Activated CD4-positive, alpha-beta T cell treated with anti-CD3 and anti-CD28 coated beads for 24 hours (primary cell): ENCODE data around the gene TOMM7.
A peak's percentile ranks its signal among the peaks of the same experiment; 100 is the strongest.
"Not testable (repeated sequence)": the region's sequence is repeated elsewhere in the genome, so short reads cannot be mapped to it uniquely, and the experiment has no call there.

ENCODE experiments used
- DNase-seq, 2 donors: peaks; one replicate each; pipeline ENCODE4 v3.0.0-alpha.2; 2020; ENCODE audit warnings: low read depth in 2 of 2

The TOMM7 gene

DNA sequence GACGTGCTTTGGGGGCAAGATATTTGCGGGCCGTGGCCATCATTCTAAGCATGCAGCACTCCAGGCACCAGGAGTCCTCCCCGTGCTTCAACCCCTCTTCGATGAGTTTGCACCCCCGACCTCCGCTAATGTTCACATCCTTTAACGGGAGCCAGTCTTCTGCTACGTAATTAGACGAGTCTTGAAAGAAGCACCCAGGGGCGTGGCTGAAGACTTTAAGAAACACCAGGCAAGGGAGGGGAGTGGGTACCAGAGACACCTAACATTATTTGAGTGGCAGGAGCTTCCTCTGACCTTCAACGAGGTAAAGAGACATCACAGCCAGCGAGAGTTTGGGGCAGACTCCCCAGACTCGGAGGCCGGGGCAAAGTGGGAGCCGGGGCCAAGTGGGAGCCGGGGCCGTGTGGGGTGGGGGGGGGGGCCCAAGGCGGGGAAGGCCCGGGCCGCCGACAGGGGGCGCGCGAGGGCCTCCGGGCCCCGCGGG is 31.1 kb upstream of the TOMM7 start:
- DNase-seq, result peak; percentile 15 to 42

DNA sequence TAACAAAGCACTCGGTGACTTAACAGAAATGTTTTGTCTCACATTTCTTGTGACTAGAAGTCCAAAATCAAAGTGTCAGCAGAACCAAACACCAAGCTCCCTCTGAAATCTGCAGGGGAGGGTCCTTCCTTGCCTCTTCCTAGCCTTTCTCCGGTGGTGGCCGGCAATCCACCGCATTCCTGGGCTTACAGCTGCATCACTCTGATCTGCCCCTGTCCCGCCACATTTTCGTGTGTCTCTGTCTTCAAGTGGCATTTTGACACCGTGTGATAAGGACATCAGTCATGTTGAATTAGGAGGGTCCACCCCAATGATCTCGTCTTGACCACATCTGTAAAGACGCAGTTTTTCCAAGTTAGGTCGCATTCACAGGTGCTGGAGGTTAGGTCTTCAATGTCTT is 30.5 kb upstream of the TOMM7 start:
- no peak for DNase-seq

DNA sequence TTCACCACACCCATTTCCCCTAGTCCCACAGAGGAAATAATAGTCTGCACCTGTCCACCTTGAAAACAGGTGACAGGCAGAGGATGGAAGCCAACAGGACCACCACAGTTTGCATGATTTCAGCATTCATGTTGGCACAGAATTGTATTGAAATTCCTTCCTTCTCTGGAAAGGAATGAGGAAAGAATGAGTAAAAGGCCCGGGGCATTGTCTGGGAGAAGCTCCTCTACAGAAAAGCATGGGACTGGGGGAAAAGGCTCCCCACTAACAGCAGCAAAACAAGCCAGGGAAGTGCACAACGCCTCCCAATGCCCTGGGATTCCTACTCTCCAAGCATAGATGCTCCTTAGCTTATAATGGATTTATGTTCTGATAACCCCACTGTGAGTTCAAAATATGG is 28.5 kb upstream of the TOMM7 start:
- DNase-seq, result no peak

DNA sequence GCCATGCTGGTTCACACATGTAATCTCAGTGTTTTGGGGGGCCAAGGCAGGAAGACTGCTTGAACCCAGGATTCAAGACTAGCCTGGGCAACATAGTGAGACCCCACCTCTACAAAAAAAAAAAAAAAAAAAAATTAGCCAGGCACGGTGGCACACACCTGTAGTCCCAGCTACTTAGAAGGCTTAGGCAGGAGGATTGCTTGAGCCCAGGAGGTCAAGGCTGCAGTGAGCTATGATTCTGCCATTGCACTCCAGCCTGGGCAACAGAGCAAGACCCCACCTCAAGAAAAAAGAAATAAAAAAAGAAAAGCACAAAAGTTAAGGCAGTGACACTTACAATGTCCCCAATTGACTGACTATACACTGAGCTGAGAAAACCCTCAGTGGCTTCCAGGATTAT is 27.7 kb upstream of the TOMM7 start:
- DNase-seq, result not testable (repeated sequence)

DNA sequence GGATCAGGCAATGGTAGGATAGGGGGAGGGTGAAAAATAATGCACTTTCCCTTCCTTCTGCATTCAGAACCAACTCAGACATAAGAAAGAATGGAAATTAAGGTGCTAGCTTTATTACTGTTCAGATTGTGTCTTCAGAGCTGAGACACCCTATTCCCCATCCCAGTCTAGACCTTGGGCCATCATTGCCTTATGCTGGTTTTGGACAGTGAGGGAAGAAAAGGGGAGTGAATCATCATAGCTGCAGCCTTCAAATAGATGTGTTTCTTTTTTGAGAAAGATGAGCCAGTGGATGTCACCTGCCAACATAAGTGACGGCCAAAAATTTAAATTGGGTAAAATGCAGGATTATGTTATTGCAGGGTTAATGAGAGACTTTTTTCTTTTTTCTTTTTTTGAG is 27.0 kb upstream of the TOMM7 start:
- no peak for DNase-seq

DNA sequence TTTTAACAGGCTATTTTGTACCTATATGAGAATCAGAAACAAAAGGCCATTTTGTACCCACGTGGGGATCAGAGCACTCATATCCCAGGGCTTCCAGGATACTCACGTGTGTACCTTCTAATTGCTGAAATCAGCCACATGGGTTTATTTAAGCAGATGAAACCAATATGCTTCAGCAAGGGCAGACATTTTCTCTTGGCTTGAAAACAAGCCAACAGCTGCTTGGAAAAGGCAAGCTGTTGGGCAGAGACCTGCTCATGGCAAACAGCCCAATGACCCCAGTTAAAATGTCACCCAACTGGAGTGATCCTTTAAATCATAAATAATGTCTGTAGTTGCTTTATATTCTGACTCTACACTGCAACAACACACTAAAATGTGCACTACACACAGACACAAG is 26.5 kb upstream of the TOMM7 start:
- DNase-seq, result no peak

DNA sequence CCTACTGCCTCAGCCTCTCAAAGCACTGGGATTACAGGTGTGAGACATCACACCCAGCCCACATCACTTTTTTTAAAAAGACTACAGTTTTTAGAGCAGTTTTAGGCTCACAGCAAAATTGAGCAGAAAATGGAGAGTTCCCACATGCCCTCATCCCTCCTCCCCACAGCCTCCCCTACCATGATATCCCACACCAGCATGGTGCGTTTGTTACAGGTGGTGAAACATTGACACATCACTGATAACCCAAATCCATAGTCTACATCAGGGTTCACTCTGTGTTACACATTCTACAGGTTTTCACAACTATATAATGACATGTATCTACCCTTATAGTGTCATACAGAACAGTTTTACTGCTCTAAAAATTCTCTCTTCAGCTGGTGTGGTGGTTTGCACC is 24.3 kb upstream of the TOMM7 start:
- no peak for DNase-seq

DNA sequence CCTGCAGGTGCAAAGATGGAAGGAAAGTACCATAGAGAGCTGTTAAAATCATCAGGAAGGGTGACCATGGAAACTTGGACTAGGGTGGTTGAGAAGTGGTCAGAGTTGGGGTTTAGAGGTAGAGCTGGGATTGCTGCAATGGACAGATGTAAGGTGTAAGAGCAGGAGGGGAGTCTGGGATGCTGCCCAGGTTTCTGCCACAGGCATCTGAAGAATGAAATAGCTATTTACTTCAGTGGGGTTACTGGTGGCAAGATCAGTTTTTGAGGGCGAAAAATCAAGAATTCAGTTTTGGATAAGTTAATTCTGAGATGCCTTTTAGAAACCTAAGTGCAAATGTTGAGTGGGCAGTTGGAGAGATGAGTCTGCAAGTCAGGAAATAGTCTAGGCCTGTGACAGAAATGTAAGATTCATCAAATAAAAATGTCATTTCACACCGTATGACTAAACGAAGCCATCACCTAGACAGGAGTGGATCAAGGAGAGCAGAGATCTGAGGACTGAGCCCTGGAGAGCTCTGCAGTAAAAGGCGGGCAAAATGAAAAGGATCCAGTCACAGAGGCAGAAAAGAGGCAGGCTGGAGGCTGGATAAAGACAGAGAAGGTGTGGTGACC is 22.7 kb upstream of the TOMM7 start:
- no peak for DNase-seq

DNA sequence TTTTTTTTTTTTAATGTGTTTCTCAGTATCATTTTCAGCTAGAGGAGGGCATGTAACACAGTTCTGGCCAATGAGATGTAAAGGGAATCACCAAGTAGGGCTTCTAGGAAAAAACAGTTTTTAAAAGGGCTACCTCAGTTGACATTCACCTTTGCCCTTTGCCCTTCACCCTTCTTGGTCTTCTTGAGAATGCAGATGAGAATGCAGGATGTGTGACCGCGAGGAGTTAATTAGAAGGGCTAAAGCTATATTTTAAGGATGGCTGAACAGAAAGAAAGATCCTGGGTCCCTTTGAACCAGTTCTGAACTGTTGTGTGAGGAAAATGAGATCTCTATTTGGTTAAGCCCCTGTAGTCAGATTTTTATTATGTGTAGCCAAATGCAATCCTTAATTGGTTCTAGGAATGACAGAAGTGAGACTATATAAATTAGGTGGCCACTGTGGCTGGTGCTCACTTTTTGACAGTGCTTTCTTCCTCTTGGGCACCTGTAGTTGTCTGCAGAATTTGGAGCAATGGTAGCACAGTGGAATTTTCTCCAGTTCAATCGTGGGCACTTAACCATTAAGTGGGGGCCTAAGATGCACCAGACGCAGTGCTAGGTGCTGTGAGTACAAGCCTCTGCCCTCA is 21.1 kb upstream of the TOMM7 start:
- DNase-seq, result no peak

DNA sequence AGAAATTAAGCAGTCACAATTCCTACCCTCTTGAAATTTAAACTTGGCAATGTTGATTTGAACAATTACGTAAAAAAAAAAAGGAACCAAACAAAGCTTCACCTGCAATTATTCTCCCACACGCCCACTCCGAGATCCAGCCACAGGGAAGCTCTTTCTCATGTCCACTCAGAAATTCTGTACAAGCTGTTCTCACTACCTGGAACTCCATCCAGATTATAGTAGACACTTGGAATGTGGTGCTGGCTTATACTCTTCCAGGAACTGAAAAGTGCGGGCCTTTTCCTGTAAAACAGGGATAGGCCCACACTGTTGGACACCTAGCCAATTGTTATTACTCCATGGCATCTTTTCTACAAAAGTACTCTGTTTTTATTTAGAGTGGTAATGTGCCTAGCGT is 20.3 kb upstream of the TOMM7 start:
- DNase-seq, result no peak

DNA sequence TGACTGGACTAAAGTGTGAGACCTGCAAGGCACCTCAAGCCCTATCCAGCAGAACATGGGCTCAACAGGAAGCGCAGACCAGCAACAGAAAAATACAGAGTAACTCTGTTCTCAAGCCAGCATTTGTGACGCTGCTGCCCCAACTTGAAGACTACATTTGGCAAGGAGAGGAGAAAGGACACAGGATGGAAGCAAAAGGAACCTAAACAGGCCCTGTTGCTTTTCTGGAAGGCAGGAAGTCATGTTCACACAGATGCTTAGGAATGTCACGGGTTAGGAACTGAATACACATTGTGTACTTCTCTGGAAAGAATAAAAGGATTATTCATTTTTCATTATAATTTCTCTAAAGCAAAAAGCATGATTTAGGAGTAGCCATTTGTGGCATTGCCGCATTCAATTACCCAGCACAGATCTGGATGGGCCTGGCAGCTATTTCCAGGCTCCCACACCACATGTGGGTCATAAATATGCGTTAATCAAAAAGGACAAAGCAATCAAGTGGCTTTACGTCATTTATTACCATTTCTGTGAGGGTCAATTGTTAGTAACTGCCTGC is 19.8 kb upstream of the TOMM7 start:
- no peak for DNase-seq

DNA sequence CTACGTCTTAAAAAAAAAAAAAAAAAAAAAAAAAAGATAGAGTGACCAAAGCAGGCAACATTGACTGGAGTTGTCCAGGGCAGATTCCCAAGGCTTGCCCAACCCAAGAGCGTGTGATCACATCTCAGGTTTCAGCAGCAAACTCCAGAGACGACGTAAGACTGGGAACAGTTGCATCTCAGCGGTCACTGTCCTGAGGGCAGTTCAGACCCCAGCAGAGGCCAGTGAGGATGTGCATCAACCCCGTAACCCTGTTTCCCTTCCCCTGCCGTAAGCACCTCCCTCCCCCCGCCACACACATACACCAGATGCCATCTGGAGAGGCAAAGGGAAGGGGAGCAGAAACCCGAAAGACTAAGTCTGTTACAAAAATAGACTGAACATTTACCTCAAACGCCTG is 19.3 kb upstream of the TOMM7 start:
- no peak for DNase-seq

DNA sequence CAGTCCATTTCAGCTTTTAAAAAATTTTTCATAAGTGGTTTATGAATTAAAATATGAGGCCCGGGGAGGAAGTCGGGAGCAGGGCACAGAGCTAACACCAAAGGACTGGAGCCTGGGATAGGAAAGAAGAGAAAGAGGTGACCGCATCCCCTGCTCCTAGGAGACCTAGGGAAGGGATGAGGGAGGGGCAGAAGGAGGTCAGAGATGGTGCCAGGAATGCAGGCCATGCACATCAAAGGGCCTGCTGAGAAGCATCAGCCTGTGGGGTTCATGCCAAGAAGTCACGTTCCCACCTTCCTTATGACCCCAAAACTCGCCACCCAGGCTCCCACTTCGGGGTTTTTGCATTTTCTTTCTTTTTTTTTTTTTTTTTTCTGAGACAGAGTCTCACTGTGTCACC is 14.7 kb upstream of the TOMM7 start:
- DNase-seq, result no peak

DNA sequence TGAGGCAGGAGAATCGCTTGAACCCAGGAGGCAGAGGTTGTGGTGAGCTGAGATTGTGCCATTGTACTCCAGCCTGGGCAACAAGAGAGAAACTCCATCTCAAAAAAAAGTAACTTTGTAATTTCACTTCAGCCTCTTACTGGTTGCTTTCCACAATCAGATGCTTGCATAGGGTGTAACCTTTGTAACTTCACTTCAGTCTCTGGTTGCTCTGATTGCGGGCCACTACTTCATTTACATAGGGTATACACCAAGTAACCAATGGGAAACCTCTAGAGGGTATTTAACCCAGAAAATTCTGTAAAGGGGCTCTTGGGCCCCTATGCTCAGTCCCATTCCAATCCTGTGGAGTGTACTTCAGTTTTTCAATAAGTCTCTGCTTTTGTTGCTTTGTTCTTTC is 13.9 kb upstream of the TOMM7 start:
- not testable (repeated sequence) for DNase-seq

DNA sequence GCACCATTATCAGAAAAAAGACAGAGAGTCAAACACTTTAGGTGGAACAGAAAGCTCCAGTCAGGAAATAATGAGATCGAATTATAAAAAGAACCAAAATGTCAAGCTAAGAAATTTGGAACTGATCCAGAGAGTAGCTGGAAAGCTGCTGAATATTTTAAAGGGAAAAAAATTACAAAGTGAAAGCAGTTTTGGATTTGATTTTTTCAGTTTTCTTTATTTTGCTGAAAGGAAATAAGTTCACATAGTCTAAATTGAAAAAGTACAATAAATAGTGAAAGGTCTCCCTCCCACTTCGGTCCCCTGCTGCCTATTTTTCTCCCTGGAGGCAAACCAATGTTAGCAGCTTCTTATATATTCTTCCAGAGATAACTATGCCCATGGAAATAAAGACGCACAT is 11.3 kb upstream of the TOMM7 start:
- no peak for DNase-seq

DNA sequence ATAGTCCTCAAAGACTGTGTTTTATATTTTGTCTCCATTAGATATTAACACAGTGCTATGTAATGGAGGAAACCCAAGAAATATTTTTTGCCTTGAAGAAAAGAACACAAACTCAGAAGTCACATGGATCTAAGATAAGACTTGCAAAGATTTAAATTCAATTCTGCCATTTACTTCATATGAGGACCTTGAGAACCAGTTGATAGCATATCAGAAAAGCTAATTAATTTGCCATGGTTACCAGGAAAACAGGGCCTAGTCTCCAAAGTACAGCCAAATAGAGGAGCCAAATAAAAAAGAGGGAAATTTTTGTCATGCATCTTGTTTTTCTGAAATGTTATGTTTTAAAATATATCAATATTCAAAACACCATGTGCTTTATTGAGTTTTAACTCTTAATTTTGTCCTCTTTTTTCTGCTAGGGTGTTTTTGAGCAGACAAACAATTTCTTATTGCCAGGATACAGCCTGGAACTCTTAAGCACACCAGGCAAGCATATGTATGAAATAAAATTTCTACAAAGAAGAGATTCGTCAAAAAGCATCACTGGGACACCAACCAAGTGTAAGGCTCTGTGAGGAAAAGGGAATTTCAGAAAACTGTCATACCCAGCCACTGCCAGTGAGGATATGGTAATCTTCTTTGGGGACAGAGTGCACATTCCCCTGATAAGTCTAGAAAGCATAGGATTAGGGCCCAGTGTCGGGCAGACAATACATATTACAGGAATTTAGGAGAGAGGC is 10.6 kb upstream of the TOMM7 start:
- DNase-seq, result no peak

DNA sequence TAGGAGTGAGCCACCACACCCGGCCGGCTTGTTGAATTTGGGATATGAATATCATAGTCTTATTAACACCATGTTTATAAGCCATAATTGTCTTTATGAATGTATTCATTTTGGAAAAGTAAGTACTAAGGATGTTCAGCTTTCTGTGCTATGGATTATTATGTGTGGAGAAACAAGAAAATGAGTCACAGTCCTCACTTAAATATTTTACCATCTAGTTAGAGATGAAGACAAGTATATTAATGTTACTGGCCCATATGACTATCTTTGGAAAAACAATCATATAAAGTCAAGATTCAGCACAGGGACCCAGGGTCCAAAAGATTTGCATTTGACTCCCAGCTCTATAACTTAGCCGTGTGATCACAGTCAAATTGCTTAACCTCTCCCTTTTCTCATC is 9.8 kb upstream of the TOMM7 start:
- no peak for DNase-seq

DNA sequence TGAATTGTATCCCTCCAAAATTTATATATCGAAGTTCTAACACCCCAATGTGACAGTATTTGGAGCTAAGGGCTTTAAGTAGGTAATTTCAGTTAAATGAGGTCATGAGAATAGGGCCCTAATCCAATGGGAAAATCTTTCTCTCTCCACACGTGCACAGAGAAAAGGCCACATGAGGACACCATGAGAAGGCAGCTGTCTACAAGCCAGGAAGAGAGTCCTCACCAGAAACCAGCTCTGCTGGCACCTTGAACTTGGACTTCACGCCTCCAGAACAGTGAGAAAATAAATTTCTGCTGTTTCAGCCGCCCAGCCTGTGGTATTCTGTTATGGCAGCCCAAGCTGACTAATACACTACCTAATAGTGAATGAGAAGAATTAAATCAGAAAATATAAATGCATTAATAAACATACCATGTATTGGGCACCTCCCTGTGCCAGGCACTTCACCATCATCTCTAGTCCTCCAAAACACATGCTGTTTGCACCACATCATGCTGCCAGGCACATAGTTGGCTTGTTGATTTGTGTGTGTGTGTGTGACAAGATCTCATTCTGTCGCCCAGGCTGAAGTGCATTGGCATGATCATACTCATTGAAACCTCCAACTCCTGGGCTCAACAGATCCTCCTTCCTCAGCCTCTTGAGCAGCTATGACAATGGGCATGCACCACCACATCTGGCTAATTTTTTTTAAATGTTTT is 9.1 kb upstream of the TOMM7 start:
- no peak for DNase-seq

DNA sequence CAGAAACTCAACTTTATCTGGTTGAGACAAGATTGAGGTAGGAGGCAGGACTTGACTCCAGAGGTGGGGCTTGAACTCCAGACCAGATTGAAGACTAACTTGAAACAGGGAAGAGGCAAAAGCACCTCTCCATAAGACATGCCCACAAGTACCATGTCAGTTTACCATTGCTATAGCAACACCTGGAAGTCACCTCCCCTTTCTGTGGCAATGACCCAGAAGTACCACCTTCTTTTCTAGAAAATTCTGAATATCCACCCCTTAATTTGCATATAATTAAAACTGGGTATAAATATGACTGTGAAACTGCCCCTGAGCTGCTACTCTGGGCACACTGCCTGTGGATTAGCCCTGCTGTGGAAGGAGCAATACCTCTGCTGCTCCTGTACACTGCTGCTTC is 4.9 kb upstream of the TOMM7 start:
- no peak for DNase-seq

DNA sequence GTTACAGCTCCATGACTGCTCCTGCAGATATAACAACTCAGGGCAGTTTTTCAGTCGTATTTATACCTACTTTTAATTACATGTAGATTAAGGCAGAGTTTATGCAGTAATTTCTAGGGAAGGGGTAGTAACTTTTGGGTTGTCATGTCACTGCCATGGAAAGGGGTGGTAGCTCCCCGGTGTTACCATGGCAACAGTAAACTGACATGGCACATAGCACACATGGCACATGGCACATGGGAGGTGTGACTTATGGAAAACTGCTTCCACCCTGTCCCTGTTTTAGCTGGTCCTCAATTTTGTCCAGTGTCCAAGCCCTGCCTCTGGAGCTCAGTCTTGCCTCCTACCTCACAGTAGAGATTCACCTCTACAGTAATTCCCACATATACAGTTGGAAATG is 3.9 kb upstream of the TOMM7 start:
- DNase-seq, result no peak

DNA sequence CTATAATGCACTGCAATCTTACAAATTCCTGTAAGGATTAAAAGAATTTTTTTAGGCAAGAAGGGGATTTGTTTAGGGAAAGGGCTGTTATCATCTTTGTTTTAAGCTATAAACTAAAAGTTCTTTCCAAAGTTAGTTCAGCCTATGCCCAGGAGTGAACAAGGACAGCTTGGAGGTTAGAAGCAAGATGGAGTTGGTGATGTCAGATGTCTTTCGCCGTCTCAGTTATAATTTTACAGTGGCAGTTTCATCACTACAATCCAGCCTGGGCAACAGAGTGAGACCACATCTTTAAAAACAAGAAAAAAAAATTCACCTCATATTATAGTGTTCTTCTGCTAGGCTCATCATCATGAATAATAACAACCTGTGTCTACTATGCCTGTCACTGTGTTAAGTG is 2.1 kb upstream of the TOMM7 start:
- no peak for DNase-seq

DNA sequence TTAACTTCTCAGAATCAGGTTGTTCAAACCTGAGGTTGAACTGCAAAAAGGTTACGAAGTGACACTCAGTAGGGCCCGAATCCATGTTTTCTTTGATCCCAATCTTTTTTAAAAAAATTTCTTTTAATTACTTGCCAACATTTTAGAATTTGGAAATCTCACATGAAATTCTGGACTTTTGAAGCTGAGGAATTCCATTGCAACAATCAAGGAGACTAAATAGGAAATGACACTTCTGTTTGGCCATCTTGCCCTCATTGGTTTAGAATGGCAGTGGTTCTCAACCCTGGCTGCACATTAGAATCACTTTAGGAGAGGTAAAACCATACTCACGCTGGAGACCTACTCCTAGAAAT is 471 bp upstream of the TOMM7 start:
- no peak for DNase-seq
